H1 (cell line): ENCODE measurements around the gene ENTREP3. TPM values are rescaled to one million over a fixed set of nuclear protein-coding genes. Genes with fewer than 3 reads are reported as not detected.
A peak's percentile ranks its signal among the peaks of the same experiment; 100 is the strongest.

Source experiments
- CTCF ChIA-PET: fragments of 300-600 bp; sonication (Branson Sonifier 250); formaldehyde crosslinking; loops from one replicate; lab custom pipeline; 2021; ENCODE audit not compliant: partially characterized antibody; lab: Charles Lee
- POLR2A ChIA-PET: fragments of 300-600 bp; sonication (Branson Sonifier 250); formaldehyde crosslinking; loops from one replicate; lab custom pipeline; 2021; ENCODE audit warnings: inconsistent platforms; ENCODE audit not compliant: partially characterized antibody; lab: Charles Lee
- DNase-seq, 2 experiments: peaks; one replicate each; pipeline versions ENCODE4 v3.0.0 to v3.0.0-alpha.2; 2010 to 2022; ENCODE audit warnings: low spot score in 2 of 2, low read depth in 1 of 2, mixed read lengths in 1 of 2
- FAIRE-seq: peaks from 2 replicates; lab custom pipeline; 2011; peaks lifted over from hg19 to GRCh38; lab: Jason Lieb, UNC
- H2AFZ ChIP-seq: 2 replicates; pipeline ENCODE4 v1.8.1; 2012; ENCODE audit warnings: low read length, inconsistent platforms
- H2AK5ac ChIP-seq: 2 replicates; pipeline ENCODE4 v1.6.1; 2013; ENCODE audit warnings: low read depth, low read length
- H2BK120ac ChIP-seq: replicated peaks from 2 replicates; pipeline ENCODE3; 2013; ENCODE audit warnings: low read depth, low read length, inconsistent platforms
- H2BK12ac ChIP-seq: 2 replicates; pipeline ENCODE4 v1.6.1; 2013; ENCODE audit warnings: low read depth, low read length
- H2BK15ac ChIP-seq: 2 replicates; pipeline ENCODE4 v1.6.1; 2013; ENCODE audit warnings: low read length
- H2BK20ac ChIP-seq: 2 replicates; pipeline ENCODE4 v1.6.1; 2013; ENCODE audit warnings: low read length
- H2BK5ac ChIP-seq: 2 replicates; pipeline ENCODE4 v1.6.1; 2013; ENCODE audit warnings: low read depth, low read length
- H3K14ac ChIP-seq: 2 replicates; pipeline ENCODE4 v1.6.1; 2013; ENCODE audit warnings: inconsistent platforms; ENCODE audit not compliant: insufficient read length
- H3K18ac ChIP-seq: 2 replicates; pipeline ENCODE4 v1.6.1; 2013; ENCODE audit warnings: low read length; ENCODE audit errors: extremely low read depth
- H3K23ac ChIP-seq: 2 replicates; pipeline ENCODE4 v1.6.1; 2013; ENCODE audit warnings: inconsistent platforms; ENCODE audit not compliant: insufficient read length
- H3K23me2 ChIP-seq: 2 replicates; pipeline ENCODE4 v1.6.1; 2013; ENCODE audit warnings: low read depth, low read length
- H3K27ac ChIP-seq: 2 replicates; pipeline ENCODE4 v1.6.1; 2011; ENCODE audit warnings: low read depth, low read length, inconsistent platforms
- H3K27me3 ChIP-seq, 4 experiments: replicated peaks in 1 of 4; 1 replicate in 1 of 4; 2 replicates in 3 of 4; pipeline versions ENCODE4 v1.6.1 to v1.8.1; 2011 to 2013; ENCODE audit warnings: low read length in 3 of 4, mild to moderate bottlenecking in 3 of 4, inconsistent platforms in 2 of 4, mixed read lengths in 2 of 4, moderate library complexity in 1 of 4; ENCODE audit not compliant: control insufficient read depth in 3 of 4, insufficient read depth in 3 of 4; ENCODE audit errors: extremely low read depth in 1 of 4
- H3K36me3 ChIP-seq, 4 experiments: 2 replicates each; pipeline versions ENCODE4 v1.6.1 to v1.8.1; 2011 to 2013; ENCODE audit warnings: mild to moderate bottlenecking in 4 of 4, low read length in 3 of 4, moderate library complexity in 2 of 4, control low read depth in 1 of 4, inconsistent platforms in 1 of 4; ENCODE audit not compliant: insufficient read depth in 4 of 4, control insufficient read depth in 2 of 4
- H3K4ac ChIP-seq: replicated peaks from 2 replicates; pipeline ENCODE3; 2013; ENCODE audit warnings: low read length, low read depth, mixed read lengths, inconsistent platforms; ENCODE audit not compliant: insufficient read length
- H3K4me1 ChIP-seq, 4 experiments: replicated peaks in 1 of 4; 1 replicate in 1 of 4; 2 replicates in 3 of 4; pipeline versions ENCODE4 v1.6.1 to v1.8.1; 2011 to 2013; ENCODE audit warnings: low read length in 3 of 4, inconsistent platforms in 2 of 4, mixed read lengths in 1 of 4; ENCODE audit not compliant: insufficient read depth in 4 of 4, control insufficient read depth in 3 of 4
- H3K4me2 ChIP-seq, 2 experiments: 2 replicates each; pipeline versions ENCODE4 v1.6.1 to v1.8.1; 2011 to 2013; ENCODE audit warnings: low read depth in 2 of 2, low read length in 2 of 2, control low read depth in 1 of 2, inconsistent platforms in 1 of 2, mild to moderate bottlenecking in 1 of 2; ENCODE audit not compliant: insufficient read depth in 1 of 2
- H3K4me3 ChIP-seq, 4 experiments: fragments of 200-600, 300-600 bp in 1 of 4; sonication (generic), shearing (Covaris generic), sonication (Bioruptor Twin) in 1 of 4; 2 replicates each; pipeline versions ENCODE4 v1.5.1 to v1.8.1; 2011 to 2016; ENCODE audit warnings: low read length in 4 of 4, low read depth in 3 of 4, control low read depth in 2 of 4, inconsistent platforms in 2 of 4, mild to moderate bottlenecking in 2 of 4, mixed read lengths in 1 of 4, moderate library complexity in 1 of 4; ENCODE audit not compliant: insufficient read depth in 2 of 4; ENCODE audit errors: extremely low read depth in 1 of 4
- H3K56ac ChIP-seq: replicated peaks from 2 replicates; pipeline ENCODE3; 2013; ENCODE audit warnings: low read depth, mild to moderate bottlenecking, mixed read lengths, low read length, inconsistent platforms; ENCODE audit not compliant: insufficient read length
- H3K79me1 ChIP-seq: 2 replicates; pipeline ENCODE4 v1.6.1; 2013; ENCODE audit warnings: low read depth, low read length, control low read depth
- H3K79me2 ChIP-seq, 2 experiments: 2 replicates each; pipeline versions ENCODE4 v1.6.1 to v1.8.1; 2012 to 2013; ENCODE audit warnings: low read length in 2 of 2, mild to moderate bottlenecking in 2 of 2, inconsistent platforms in 1 of 2; ENCODE audit not compliant: insufficient read depth in 2 of 2, control insufficient read depth in 1 of 2
- H3K9ac ChIP-seq, 4 experiments: replicated peaks in 1 of 4; 1 replicate in 1 of 4; 2 replicates in 3 of 4; pipeline versions ENCODE4 v1.6.1 to v1.8.1; 2011 to 2013; ENCODE audit warnings: low read depth in 3 of 4, low read length in 3 of 4, control low read depth in 2 of 4, mild to moderate bottlenecking in 2 of 4, moderate library complexity in 2 of 4, inconsistent platforms in 1 of 4; ENCODE audit errors: extremely low read depth in 1 of 4
- H3K9me3 ChIP-seq, 2 experiments: 2 replicates each; pipeline versions ENCODE4 v1.6.1 to v1.8.1; 2012 to 2013; ENCODE audit warnings: mild to moderate bottlenecking in 2 of 2, moderate library complexity in 2 of 2, control low read depth in 1 of 2, inconsistent platforms in 1 of 2, low read depth in 1 of 2, low read length in 1 of 2, mixed read lengths in 1 of 2; ENCODE audit not compliant: insufficient read depth in 2 of 2
- H4K20me1 ChIP-seq, 2 experiments: replicated peaks in 1 of 2; 2 replicates each; pipeline versions ENCODE3 to v1.8.1; 2011 to 2013; ENCODE audit warnings: inconsistent platforms in 2 of 2, low read length in 2 of 2, mild to moderate bottlenecking in 1 of 2; ENCODE audit not compliant: insufficient read depth in 2 of 2, control insufficient read depth in 1 of 2
- H4K5ac ChIP-seq: 2 replicates; pipeline ENCODE4 v1.6.1; 2013; ENCODE audit warnings: low read length, low read depth, mixed read lengths, inconsistent platforms; ENCODE audit not compliant: insufficient read length
- H4K8ac ChIP-seq: 2 replicates; pipeline ENCODE4 v1.8.0; 2013; ENCODE audit warnings: mild to moderate bottlenecking, moderate library complexity, low read length, inconsistent platforms; ENCODE audit not compliant: insufficient read depth; ENCODE audit errors: extremely low read depth
- H4K91ac ChIP-seq: replicated peaks from 2 replicates; pipeline ENCODE3; 2013; ENCODE audit warnings: low read length, mixed read lengths, inconsistent platforms; ENCODE audit not compliant: insufficient read length
- CEBPB ChIP-seq: IDR thresholded peaks from 2 replicates; pipeline ENCODE4 v1.6.1; 2012; ENCODE audit warnings: low read depth, low read length
- WGBS, 2 experiments: shearing (Covaris generic) in 1 of 2; methylation state at CpG; one replicate each; pipeline versions ENCODE4 v1.1.6 to v1.1.7; 2013 to 2015; ENCODE audit warnings: low lambda C conversion rate in 2 of 2, mixed read lengths in 2 of 2, inconsistent platforms in 1 of 2, low coverage in 1 of 2, missing lambda C conversion rate in 1 of 2; ENCODE audit not compliant: insufficient replicate concordance in 2 of 2, insufficient coverage in 1 of 2, insufficient read length in 1 of 2; ENCODE audit errors: extremely low coverage in 1 of 2, missing lambda C conversion rate in 1 of 2; 5-methylcytosine and 5-hydroxymethylcytosine counted together
- polyA plus RNA-seq, 7 experiments: library from polyadenylated mRNA; depleted of rRNA in 3 of 7; stranded (reverse) in 5 of 7; unstranded in 2 of 7; fragments of >200 nt in 5 of 7; fragments of 200-250 nt in 2 of 7; gene quantifications; 1 replicate in 5 of 7; 2 replicates in 1 of 7; 4 replicates in 1 of 7; pipeline versions ENCODE4 v1.2.1 to v1.2.3, GENCODE V29; 2011 to 2013; ENCODE audit warnings: missing spikeins in 2 of 7, mixed read lengths in 2 of 7
- total RNA-seq: library from RNA; stranded (reverse); fragmentation: NEBNext Ultra II Directional; extraction: Animal tissue kit (Norgen Biotek cat#: 25700); gene quantifications from 2 replicates; pipeline ENCODE4 v1.2.1, GENCODE V29; 2021

ENTREP3 gene
- total and polyA plus RNA-seq, 2 of the 8 experiments (the other 6 are each of a cell fraction or from before 2014, with no cell fraction given): 22.8 to 52.2 TPM

DNA sequence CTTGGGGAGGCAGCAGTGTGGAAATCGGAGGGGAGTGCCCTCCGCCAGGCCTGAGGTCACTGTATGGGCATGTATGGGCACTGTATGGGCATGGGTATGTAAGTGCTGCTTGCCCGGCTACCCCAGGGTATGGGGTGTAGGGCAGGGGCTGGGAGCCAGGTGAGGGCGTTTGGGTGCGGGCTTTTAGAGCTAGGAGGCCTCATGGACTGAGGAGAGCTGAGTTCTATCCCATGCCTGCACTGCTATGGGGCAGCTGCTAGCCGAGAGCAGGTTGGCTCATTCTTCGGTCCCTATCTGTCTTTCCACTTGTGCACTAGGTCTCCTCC is 40.6 kb upstream of the ENTREP3 start:
- no peaks in the 10 kb centered on the region for H3K36me3 ChIP-seq
- no peak overlapping the region for H4K8ac ChIP-seq
- no peaks in the 10 kb centered on the region for H3K79me1 ChIP-seq
- peak overlapping the region; percentile 4 for H2BK120ac ChIP-seq
- FAIRE-seq: no peak
- H3K79me2 ChIP-seq: no peaks in the 10 kb centered on the region
- no peak overlapping the region for H3K27ac ChIP-seq
- DNase-seq: no peak
- no peak for TF ChIP-seq CEBPB
- TF ChIP-seq, all 59 proteins: peak for 0
- H3K4me2 ChIP-seq: peak overlapping the region; percentile 88 to 95
- H2BK15ac ChIP-seq: 0 out of 2 replicates have a peak overlapping the region, but pooled peaks have one; percentile 72
- H3K23me2 ChIP-seq: peaks cover 5% of the 10 kb centered on the region; the same call in 1 of the 2 replicates
- POLR2A ChIA-PET: interaction anchor here (0.6 to 1.7 kb wide), 10 partner anchors 13 to 267 kb away, joined by 3 to 5 read pairs (median 3); partner anchors contain the start of genes ASH1L, CLK2, MTX1 and RUSC1
- peak overlapping the region; percentile 54 for H4K5ac ChIP-seq
- peak overlapping the region; percentile 9 for H3K56ac ChIP-seq
- H4K91ac ChIP-seq: peak overlapping the region; percentile 97
- H3K9me3 ChIP-seq: no peaks in the 10 kb centered on the region
- WGBS, 2 experiments: 65% methylated on average over 7 of the region's 7 CpGs; no CpG with 5 or more reads in 1 of the 2 experiments
- CTCF ChIA-PET: interaction anchor here (0.7 to 5.3 kb wide), 7 partner anchors 10 to 48 kb away, joined by 3 to 29 read pairs (median 4); partner anchors contain the start of genes FDPS and RUSC1
- H3K9ac ChIP-seq: no peak overlapping the region
- no peak overlapping the region for H3K4ac ChIP-seq
- peak overlapping the region; percentile 93; the same call in 1 of the 2 replicates for H2BK12ac ChIP-seq
- peak overlapping the region; percentile 95 for H3K18ac ChIP-seq
- H3K14ac ChIP-seq: no peak overlapping the region
- peak overlapping the region; percentile 52 to 89 (median 84); a peak in 7 of 8 replicates for H3K4me3 ChIP-seq
- no peak overlapping the region for H3K23ac ChIP-seq
- H4K20me1 ChIP-seq: no peaks in the 10 kb centered on the region
- no peak overlapping the region for H2AK5ac ChIP-seq
- 0 out of 2 replicates have a peak overlapping the region, but pooled peaks have one; percentile 56 for H2BK5ac ChIP-seq
- peaks cover 3 to 23% (median 10%) of the 10 kb centered on the region in 4 experiments; a peak in 6 of 7 replicates for H3K4me1 ChIP-seq
- peaks cover 0 to 23% (median 14%) of the 10 kb centered on the region in 4 experiments; a peak in 5 of 7 replicates for H3K27me3 ChIP-seq
- H2AFZ ChIP-seq: peak overlapping the region; percentile 98
- H2BK20ac ChIP-seq: 0 out of 2 replicates have a peak overlapping the region, but pooled peaks have one; percentile 61
